ENCODE measurements around the gene RNU1-1. TPM values are rescaled to one million over a fixed set of nuclear protein-coding genes. Genes with fewer than 3 reads are reported as not detected.
"Not testable (repeated sequence)": the region's sequence is repeated elsewhere in the genome, so short reads cannot be mapped to it uniquely, and the experiment has no call there.

The RNU1-1 gene
- total RNA-seq, 1 donor from 2014 or later, result 2,369 TPM

DNA sequence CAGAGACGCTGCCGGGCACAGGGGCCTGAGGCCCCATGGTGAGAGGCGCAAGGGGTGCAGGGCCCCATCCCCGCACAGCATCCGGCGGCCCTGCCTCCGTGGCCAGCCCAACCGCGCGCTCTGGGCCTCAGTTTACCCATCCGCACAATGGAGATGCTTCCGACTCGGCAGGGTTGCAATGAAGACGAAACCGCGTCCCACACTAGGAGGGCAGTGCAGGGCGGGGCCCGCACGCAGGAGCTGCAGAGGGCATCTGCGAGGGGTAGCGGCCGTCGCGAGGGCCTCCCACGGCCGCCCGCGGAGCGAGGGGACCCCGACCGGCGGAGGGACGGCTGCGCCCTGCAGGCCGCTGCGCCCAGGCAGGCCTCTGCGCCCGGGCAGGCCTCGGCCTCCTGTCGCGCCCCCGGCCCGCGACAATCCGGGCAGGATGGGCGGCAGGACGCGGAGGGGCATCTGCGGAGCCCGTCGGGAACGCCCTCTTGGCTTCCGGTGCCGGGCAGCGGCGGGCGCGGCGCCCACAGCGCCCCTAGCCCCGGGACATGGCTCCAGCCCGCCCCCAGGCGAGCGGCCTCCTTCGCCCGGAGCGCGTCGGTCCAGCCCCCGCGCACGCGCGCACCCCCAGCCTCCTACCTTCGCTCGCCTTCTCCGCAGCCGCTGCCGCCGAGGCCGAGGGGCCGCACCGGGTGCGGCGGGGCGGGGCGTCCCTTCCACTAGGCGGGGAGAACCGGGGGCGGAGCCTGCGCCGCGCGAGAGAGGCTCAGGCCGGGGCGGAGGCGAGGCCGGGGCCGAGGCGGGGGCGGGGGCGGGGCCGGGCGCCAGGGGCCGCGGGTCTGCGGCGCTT is 15.3 kb downstream of the RNU1-1 start:
- Mint-ChIP-seq H3K9me3 (no peaks in the 10 kb centered on the region), H3K36me3 (ENCODE audit: low read depth) (no peaks in the 10 kb centered on the region), H3K27me3 (ENCODE audit: low read depth) (peaks cover 11% of the 10 kb centered on the region), H3K4me3 (ENCODE audit: low read depth) (peak overlapping the region; percentile 84), H3K27ac (no peak overlapping the region), H3K4me1 (ENCODE audit: low read depth) (peaks cover 10% of the 10 kb centered on the region)
- peak; percentile 83 for DNase-seq (ENCODE audit: low spot score)
- intact Hi-C loops (cut with micrococcal nuclease), result loop anchor here (2.0 to 5.0 kb wide), 3 partner anchors 58 to 146 kb away; partner anchors contain the start of genes FBXO42, NECAP2 and SZRD1

- DNase-seq (ENCODE audit: low spot score); H3K27ac Mint-ChIP-seq; H3K27me3 Mint-ChIP-seq (ENCODE audit: low read depth); H3K9me3 Mint-ChIP-seq; H3K36me3 Mint-ChIP-seq (ENCODE audit: low read depth): not testable (repeated sequence)
- Mint-ChIP-seq H3K4me1 (ENCODE audit: low read depth) (peaks cover 10% of the 10 kb centered on the region), H3K4me3 (ENCODE audit: low read depth) (peak overlapping the region; percentile 83)
- intact Hi-C loops (cut with micrococcal nuclease), result loop anchor here (2.0 to 5.0 kb wide), 3 partner anchors 57 to 146 kb away; partner anchors contain the start of genes FBXO42, NECAP2 and SZRD1
These were observed 16.0 kb downstream of the RNU1-1 start for GRCh38 chr1:16498047-16498446.

DNA sequence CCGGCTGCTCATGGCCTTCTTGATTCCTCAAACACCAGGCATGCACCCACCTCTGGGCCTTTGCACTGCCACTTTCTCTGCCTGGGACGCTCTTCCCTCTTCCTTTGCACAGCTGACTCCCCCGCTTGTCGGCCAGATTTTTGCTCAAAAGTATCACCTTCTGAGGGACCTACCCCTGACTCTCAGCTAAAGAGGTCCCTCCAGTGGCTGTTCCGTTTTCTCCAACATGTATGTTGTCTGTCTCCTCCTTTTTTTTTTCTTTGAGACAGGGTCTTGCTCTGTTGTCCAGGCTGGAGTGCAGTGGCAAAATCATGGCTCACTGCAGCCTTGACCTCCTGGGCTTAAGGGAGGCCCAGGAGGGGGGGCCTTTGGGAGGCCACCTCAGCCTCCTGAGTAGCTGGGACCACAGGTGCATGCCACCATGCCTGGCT is 16.6 kb downstream of the RNU1-1 start:
- H3K36me3 Mint-ChIP-seq (ENCODE audit: low read depth); DNase-seq (ENCODE audit: low spot score); H3K9me3 Mint-ChIP-seq; H3K27me3 Mint-ChIP-seq (ENCODE audit: low read depth); H3K27ac Mint-ChIP-seq: not testable (repeated sequence)
- Mint-ChIP-seq H3K4me3 (ENCODE audit: low read depth) (peak overlapping the region; percentile 83), H3K4me1 (ENCODE audit: low read depth) (peaks cover 15% of the 10 kb centered on the region)
- intact Hi-C loops (cut with micrococcal nuclease), result loop anchor here (5.0 kb wide), 2 partner anchors 130 to 145 kb away; partner anchors contain the start of genes FBXO42 and SZRD1

- DNase-seq (ENCODE audit: low spot score); H3K4me3 Mint-ChIP-seq (ENCODE audit: low read depth); intact Hi-C loops (cut with micrococcal nuclease); H3K9me3 Mint-ChIP-seq; H3K27me3 Mint-ChIP-seq (ENCODE audit: low read depth); H3K4me1 Mint-ChIP-seq (ENCODE audit: low read depth); H3K36me3 Mint-ChIP-seq (ENCODE audit: low read depth): not testable (repeated sequence)
- H3K27ac Mint-ChIP-seq, result peak overlapping the region; percentile 50
These were observed 20.4 kb downstream of the RNU1-1 start for GRCh38 chr1:16493731-16494130.

- H3K27me3 Mint-ChIP-seq (ENCODE audit: low read depth); intact Hi-C loops (cut with micrococcal nuclease); H3K9me3 Mint-ChIP-seq; DNase-seq (ENCODE audit: low spot score); H3K36me3 Mint-ChIP-seq (ENCODE audit: low read depth); H3K4me1 Mint-ChIP-seq (ENCODE audit: low read depth); H3K27ac Mint-ChIP-seq; H3K4me3 Mint-ChIP-seq (ENCODE audit: low read depth): not testable (repeated sequence)
These were observed 21.1 kb downstream of the RNU1-1 start for GRCh38 chr1:16492937-16493336.

GRCh38 chr1:16491056-16491675 is 22.9 kb downstream of the RNU1-1 start:
- intact Hi-C loops (cut with micrococcal nuclease), result no loop called here
- no peak overlapping the region for H3K4me3 Mint-ChIP-seq (ENCODE audit: low read depth)

GRCh38 chr1:16489195-16489880 is 24.7 kb downstream of the RNU1-1 start:
- H3K27ac Mint-ChIP-seq; intact Hi-C loops (cut with micrococcal nuclease); H3K27me3 Mint-ChIP-seq (ENCODE audit: low read depth); H3K4me1 Mint-ChIP-seq (ENCODE audit: low read depth); DNase-seq (ENCODE audit: low spot score); H3K9me3 Mint-ChIP-seq; H3K36me3 Mint-ChIP-seq (ENCODE audit: low read depth); H3K4me3 Mint-ChIP-seq (ENCODE audit: low read depth): not testable (repeated sequence)

More at GRCh38 chr1:16491056-16491675, 22.9 kb downstream of the RNU1-1 start:
- no peak for DNase-seq (ENCODE audit: low spot score)
- H3K4me1 Mint-ChIP-seq (ENCODE audit: low read depth), result peaks cover 5% of the 10 kb centered on the region
- no peaks in the 10 kb centered on the region for H3K36me3 Mint-ChIP-seq (ENCODE audit: low read depth)
- H3K27me3 Mint-ChIP-seq (ENCODE audit: low read depth), result no peaks in the 10 kb centered on the region
- H3K27ac Mint-ChIP-seq, result no peak overlapping the region
- no peaks in the 10 kb centered on the region for H3K9me3 Mint-ChIP-seq

DNA sequence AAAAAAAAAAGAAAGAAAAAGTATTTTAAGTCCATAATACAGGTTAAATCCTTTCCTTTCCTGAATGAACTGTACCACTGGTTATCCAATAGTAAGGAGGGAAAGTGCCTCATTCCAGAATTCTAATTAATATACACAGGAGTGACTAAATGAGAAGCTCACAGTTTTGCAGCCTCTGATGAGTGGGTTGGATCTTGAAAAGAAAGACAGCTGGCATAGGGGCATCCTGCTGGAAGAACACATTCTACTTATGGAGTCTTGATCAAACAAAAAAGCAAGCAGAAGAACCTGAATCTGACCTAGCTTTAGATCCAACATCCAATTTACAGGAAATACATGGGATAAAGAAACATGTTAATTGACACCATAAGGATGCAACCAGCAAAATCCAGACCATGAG is 27.1 kb downstream of the RNU1-1 start:
- H3K27ac Mint-ChIP-seq; H3K4me1 Mint-ChIP-seq (ENCODE audit: low read depth); H3K9me3 Mint-ChIP-seq; DNase-seq (ENCODE audit: low spot score); H3K4me3 Mint-ChIP-seq (ENCODE audit: low read depth); intact Hi-C loops (cut with micrococcal nuclease); H3K27me3 Mint-ChIP-seq (ENCODE audit: low read depth); H3K36me3 Mint-ChIP-seq (ENCODE audit: low read depth): not testable (repeated sequence)

DNA sequence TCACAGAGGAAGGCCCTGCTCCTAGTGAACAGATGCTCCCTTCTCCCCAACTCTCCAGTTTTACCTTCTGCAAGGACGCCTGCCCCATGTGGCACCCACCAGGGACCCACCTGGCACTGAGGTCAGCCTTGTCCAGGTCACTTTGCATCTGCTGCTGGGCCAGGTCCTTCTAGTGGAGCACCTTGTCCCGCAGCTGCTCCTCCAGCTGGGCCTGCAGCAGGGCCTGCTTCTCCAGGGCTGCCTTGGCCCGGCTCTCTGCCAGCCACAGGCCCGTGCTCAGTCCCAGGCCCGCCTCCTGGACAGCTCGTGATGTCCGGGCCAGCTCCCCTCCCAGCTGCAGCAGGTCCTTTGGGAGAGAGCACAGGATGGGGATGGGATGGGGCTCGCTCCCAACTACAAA is 27.8 kb downstream of the RNU1-1 start:
- intact Hi-C loops (cut with micrococcal nuclease); H3K27ac Mint-ChIP-seq; H3K36me3 Mint-ChIP-seq (ENCODE audit: low read depth); H3K4me3 Mint-ChIP-seq (ENCODE audit: low read depth); H3K4me1 Mint-ChIP-seq (ENCODE audit: low read depth); H3K9me3 Mint-ChIP-seq; DNase-seq (ENCODE audit: low spot score); H3K27me3 Mint-ChIP-seq (ENCODE audit: low read depth): not testable (repeated sequence)

- Mint-ChIP-seq H3K4me1 (ENCODE audit: low read depth) (no peaks in the 10 kb centered on the region), H3K36me3 (ENCODE audit: low read depth) (peaks cover 11% of the 10 kb centered on the region), H3K27me3 (ENCODE audit: low read depth) (no peaks in the 10 kb centered on the region), H3K9me3 (no peaks in the 10 kb centered on the region), H3K27ac (no peak overlapping the region), H3K4me3 (ENCODE audit: low read depth) (no peak overlapping the region)
- intact Hi-C loops (cut with micrococcal nuclease), result no loop called here
- no peak for DNase-seq (ENCODE audit: low spot score)
These were observed 29.2 kb downstream of the RNU1-1 start for GRCh38 chr1:16484931-16485330.

DNA sequence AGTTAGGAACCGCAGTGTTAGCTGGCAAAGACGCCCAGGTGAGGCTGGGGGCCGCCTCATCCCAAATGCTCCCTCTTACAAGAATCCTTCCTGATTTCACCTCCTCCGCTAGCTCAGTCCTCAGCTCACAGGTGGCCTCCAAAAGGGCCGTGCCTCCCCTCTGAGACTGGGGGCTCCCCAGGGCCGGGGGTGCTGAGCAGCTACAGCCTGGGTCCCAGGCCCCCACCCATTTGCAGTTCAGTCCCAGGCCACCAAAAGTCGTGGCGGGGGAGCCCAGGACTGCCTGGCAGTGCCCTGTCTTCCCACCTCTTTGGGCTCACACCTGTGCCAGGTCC is 29.6 kb downstream of the RNU1-1 start:
- Mint-ChIP-seq H3K4me3 (ENCODE audit: low read depth) (no peak overlapping the region), H3K36me3 (ENCODE audit: low read depth) (peaks cover 11% of the 10 kb centered on the region), H3K9me3 (no peaks in the 10 kb centered on the region), H3K4me1 (ENCODE audit: low read depth) (no peaks in the 10 kb centered on the region), H3K27ac (no peak overlapping the region), H3K27me3 (ENCODE audit: low read depth) (no peaks in the 10 kb centered on the region)
- intact Hi-C loops (cut with micrococcal nuclease), result no loop called here
- DNase-seq (ENCODE audit: low spot score), result no peak

GRCh38 chr1:16483639-16484500 is 30.2 kb downstream of the RNU1-1 start:
- H3K27me3 Mint-ChIP-seq (ENCODE audit: low read depth); intact Hi-C loops (cut with micrococcal nuclease): not testable (repeated sequence)

More at GRCh38 chr1:16483639-16484500, 30.2 kb downstream of the RNU1-1 start:
- H3K4me3 Mint-ChIP-seq (ENCODE audit: low read depth); H3K9me3 Mint-ChIP-seq; H3K27ac Mint-ChIP-seq; H3K4me1 Mint-ChIP-seq (ENCODE audit: low read depth); DNase-seq (ENCODE audit: low spot score): not testable (repeated sequence)
- H3K36me3 Mint-ChIP-seq (ENCODE audit: low read depth), result peaks cover 11% of the 10 kb centered on the region
